IMR-90 (cell line): Measurements from ENCODE around the gene GRIN2A. TPM values are rescaled to one million over a fixed set of nuclear protein-coding genes. Genes with fewer than 3 reads are reported as not detected.

Experiments used
- ATAC-seq: fragments of 200-7000 bp; cut with Tn5 transposase; 2 replicates; pipeline ENCODE4 v1.9.1; 2020; ENCODE audit warnings: low read depth, mild to moderate bottlenecking, moderate library complexity
- BruUV-seq: library from RNA; stranded (reverse); fragments of 400-500 nt; replicated peaks from 2 replicates; lab custom pipeline; 2021; lab: Mats Ljungman, UMichigan
- CTCF ChIA-PET: fragments of 300-600 bp; formaldehyde crosslinking; extraction: SDS; loops from one replicate; lab custom pipeline; 2021; ENCODE audit warnings: antibody characterized with exemption; lab: Yijun Ruan, JAX
- POLR2A ChIA-PET: fragments of 300-600 bp; sonication (Branson Sonifier 250); formaldehyde crosslinking; loops from one replicate; lab custom pipeline; 2022; ENCODE audit warnings: antibody characterized with exemption; ENCODE audit not compliant: unreplicated experiment; lab: Charles Lee
- DNase-seq: peaks from one replicate; pipeline ENCODE4 v3.0.0; 2013
- H2AFZ ChIP-seq: replicated peaks from 2 replicates; pipeline ENCODE3; 2013; ENCODE audit warnings: low read length, mild to moderate bottlenecking; ENCODE audit not compliant: poor library complexity
- H2AK5ac ChIP-seq: 2 replicates; pipeline ENCODE4 v1.6.1; 2013; ENCODE audit warnings: low read depth, low read length, inconsistent platforms
- H2AK9ac ChIP-seq: replicated peaks from 2 replicates; pipeline ENCODE3; 2013; ENCODE audit warnings: mild to moderate bottlenecking, low read depth, low read length, moderate library complexity; ENCODE audit not compliant: poor library complexity
- H2BK120ac ChIP-seq: 2 replicates; pipeline ENCODE4 v1.6.1; 2013; ENCODE audit warnings: low read depth, low read length, inconsistent platforms
- H2BK15ac ChIP-seq: 3 replicates; pipeline ENCODE4 v1.6.1; 2013; ENCODE audit warnings: low read depth, low read length, inconsistent platforms
- H2BK20ac ChIP-seq: 2 replicates; pipeline ENCODE4 v1.6.1; 2013; ENCODE audit warnings: low read depth, mild to moderate bottlenecking, inconsistent platforms, low read length, moderate library complexity
- H2BK5ac ChIP-seq: 2 replicates; pipeline ENCODE4 v1.6.1; 2013; ENCODE audit warnings: mild to moderate bottlenecking, low read depth, low read length, inconsistent platforms; ENCODE audit not compliant: poor library complexity, severe bottlenecking
- H3K14ac ChIP-seq: replicated peaks from 2 replicates; pipeline ENCODE4 v1.6.1; 2013; ENCODE audit warnings: low read depth, low read length, inconsistent platforms
- H3K18ac ChIP-seq: 2 replicates; pipeline ENCODE4 v1.6.1; 2013; ENCODE audit warnings: low read depth, low read length, control low read depth
- H3K23ac ChIP-seq: 2 replicates; pipeline ENCODE4 v1.6.1; 2013; ENCODE audit warnings: low read depth, low read length, inconsistent platforms
- H3K27ac ChIP-seq: 2 replicates; pipeline ENCODE4 v1.5.1; 2013; ENCODE audit warnings: mild to moderate bottlenecking, control low read depth, low read length; ENCODE audit not compliant: insufficient read depth
- H3K27me3 ChIP-seq: 2 replicates; pipeline ENCODE4 v1.6.1; 2013; ENCODE audit warnings: low read length; ENCODE audit not compliant: control insufficient read depth, insufficient read depth
- H3K36me3 ChIP-seq: 2 replicates; pipeline ENCODE4 v1.6.1; 2013; ENCODE audit warnings: low read length, mixed read lengths; ENCODE audit not compliant: control insufficient read depth, insufficient read depth
- H3K4ac ChIP-seq: 2 replicates; pipeline ENCODE4 v1.6.1; 2013; ENCODE audit warnings: low read depth, low read length, inconsistent platforms
- H3K4me1 ChIP-seq: 2 replicates; pipeline ENCODE4 v1.6.1; 2013; ENCODE audit warnings: low read length, mixed read lengths; ENCODE audit not compliant: control insufficient read depth, insufficient read depth
- H3K4me2 ChIP-seq: 2 replicates; pipeline ENCODE4 v1.6.1; 2013; ENCODE audit warnings: low read depth, mild to moderate bottlenecking, control low read depth, low read length, moderate library complexity
- H3K4me3 ChIP-seq: 2 replicates; pipeline ENCODE4 v1.5.1; 2013; ENCODE audit warnings: low read depth, mild to moderate bottlenecking, control low read depth, low read length, moderate library complexity; ENCODE audit not compliant: insufficient read depth
- H3K56ac ChIP-seq: 2 replicates; pipeline ENCODE4 v1.6.1; 2013; ENCODE audit warnings: low read length, inconsistent platforms; ENCODE audit not compliant: insufficient read depth; ENCODE audit errors: extremely low read depth
- H3K79me1 ChIP-seq, 2 experiments: 2 replicates each; pipeline ENCODE4 v1.6.1; 2013; ENCODE audit warnings: low read length in 2 of 2, inconsistent platforms in 1 of 2, low read depth in 1 of 2
- H3K9ac ChIP-seq: 2 replicates; pipeline ENCODE4 v1.6.1; 2013; ENCODE audit warnings: low read depth, low read length, control low read depth
- H3K9me1 ChIP-seq: 2 replicates; pipeline ENCODE4 v1.6.1; 2013; ENCODE audit warnings: low read length, inconsistent platforms; ENCODE audit not compliant: insufficient read depth
- H3K9me3 ChIP-seq: 2 replicates; pipeline ENCODE4 v1.6.1; 2013; ENCODE audit warnings: low read length; ENCODE audit not compliant: control insufficient read depth, insufficient read depth
- H4K20me1 ChIP-seq: 2 replicates; pipeline ENCODE4 v1.6.1; 2013; ENCODE audit warnings: low read length, inconsistent platforms; ENCODE audit not compliant: insufficient read depth
- H4K5ac ChIP-seq: 2 replicates; pipeline ENCODE4 v1.6.1; 2013; ENCODE audit warnings: mild to moderate bottlenecking, low read depth, low read length, control low read depth
- H4K8ac ChIP-seq, 2 experiments: 2 replicates each; pipeline ENCODE4 v1.6.1; 2013; ENCODE audit warnings: low read depth in 2 of 2, low read length in 2 of 2, control low read depth in 1 of 2, inconsistent platforms in 1 of 2
- H4K91ac ChIP-seq: 2 replicates; pipeline ENCODE4 v1.6.1; 2013; ENCODE audit warnings: low read depth, low read length, inconsistent platforms; ENCODE audit not compliant: insufficient read depth
- BHLHE40 ChIP-seq: fragments of 150-350 bp; IDR thresholded peaks from 2 replicates; pipeline ENCODE4 v1.6.1; 2016; ENCODE audit warnings: mild to moderate bottlenecking, low read depth, low read length
- CEBPB ChIP-seq: IDR thresholded peaks from 2 replicates; pipeline ENCODE4 v1.6.1; 2012; ENCODE audit warnings: low read depth, low read length, improper control_type of control experiment
- CHD1 ChIP-seq: IDR thresholded peaks from 2 replicates; pipeline ENCODE4 v1.6.1; 2012; ENCODE audit warnings: low read depth, low read length, improper control_type of control experiment
- CTCF ChIP-seq: conservative IDR thresholded peaks from 2 replicates; pipeline ENCODE4 v1.5.1; 2012; ENCODE audit warnings: mild to moderate bottlenecking, low read depth, low read length, improper control_type of control experiment
- ELK1 ChIP-seq: fragments of 150-350 bp; IDR thresholded peaks from 2 replicates; pipeline ENCODE4 v1.6.1; 2016; ENCODE audit warnings: low read depth, mild to moderate bottlenecking, low read length, moderate library complexity, borderline replicate concordance
- FOS ChIP-seq: fragments of 150-350 bp; IDR thresholded peaks from 2 replicates; pipeline ENCODE4 v1.6.1; 2016; ENCODE audit warnings: low read depth, low read length
- MAFK ChIP-seq: IDR thresholded peaks from 2 replicates; pipeline ENCODE4 v1.6.1; 2012; ENCODE audit warnings: low read depth, low read length, improper control_type of control experiment
- MAZ ChIP-seq: IDR thresholded peaks from 2 replicates; pipeline ENCODE4 v1.6.1; 2012; ENCODE audit warnings: low read depth, mild to moderate bottlenecking, low read length, improper control_type of control experiment, moderate library complexity, borderline replicate concordance
- MXI1 ChIP-seq: IDR thresholded peaks from 2 replicates; pipeline ENCODE4 v1.6.1; 2012; ENCODE audit warnings: low read depth, mild to moderate bottlenecking, low read length, moderate library complexity, borderline replicate concordance
- NFE2L2 ChIP-seq: fragments of 150-350 bp; IDR thresholded peaks from 2 replicates; pipeline ENCODE4 v1.6.1; 2016; ENCODE audit warnings: low read depth, mild to moderate bottlenecking, low read length
- POLR2A ChIP-seq: IDR thresholded peaks from 2 replicates; pipeline ENCODE4 v1.6.1; 2012; ENCODE audit warnings: mild to moderate bottlenecking, low read depth, low read length
- RAD21 ChIP-seq: IDR thresholded peaks from 2 replicates; pipeline ENCODE4 v1.6.1; 2012; ENCODE audit warnings: low read length, improper control_type of control experiment
- RCOR1 ChIP-seq: IDR thresholded peaks from 2 replicates; pipeline ENCODE4 v1.6.1; 2012; ENCODE audit warnings: mild to moderate bottlenecking, low read length, improper control_type of control experiment; ENCODE audit not compliant: insufficient replicate concordance
- RFX5 ChIP-seq: IDR thresholded peaks from 2 replicates; pipeline ENCODE4 v1.8.0; 2012; ENCODE audit warnings: low read depth, mild to moderate bottlenecking, low read length, moderate library complexity
- SMC3 ChIP-seq: fragments of 150-350 bp; IDR thresholded peaks from 2 replicates; pipeline ENCODE4 v1.6.1; 2016; ENCODE audit warnings: low read depth, mild to moderate bottlenecking, antibody characterized with exemption, low read length, moderate library complexity
- USF2 ChIP-seq: fragments of 150-350 bp; IDR thresholded peaks from 2 replicates; pipeline ENCODE4 v1.6.1; 2017; ENCODE audit warnings: mild to moderate bottlenecking, antibody characterized with exemption, low read length, low read depth
- WGBS, 2 experiments: methylation state at CpG; one replicate each; pipeline versions ENCODE4 v1.1.5 to v1.1.7; 2013; ENCODE audit warnings: missing lambda C conversion rate in 2 of 2; ENCODE audit not compliant: insufficient read length in 1 of 2; ENCODE audit errors: extremely low coverage in 2 of 2; 5-methylcytosine and 5-hydroxymethylcytosine counted together
- dilution Hi-C: fragments of 300-500 bp; cut with HindIII; formaldehyde crosslinking; loops from one replicate; pipeline ENCODE4 v1.14.3; 2018; ENCODE audit warnings: low sequenced_read_pairs; ENCODE audit not compliant: unreplicated experiment
- in situ Hi-C: fragments of 300-500 bp; cut with MboI; formaldehyde crosslinking; loops from 3 replicates; pipeline ENCODE4 v1.14.3; 2019; ENCODE audit warnings: low sequenced_read_pairs, inconsistent platforms, mixed read lengths
- intact Hi-C: fragments of 100-400 bp; cut with micrococcal nuclease; formaldehyde crosslinking; loops from 2 replicates; pipeline ENCODE4 v1.10.0; 2022
- polyA plus RNA-seq, 3 experiments: library from polyadenylated mRNA; depleted of rRNA; stranded (reverse); fragments of >200 nt; gene quantifications; 2 replicates each; pipeline ENCODE4 v1.2.3, GENCODE V29; 2012; ENCODE audit warnings: low replicate concordance in 1 of 3
- total RNA-seq: library from RNA; depleted of rRNA; stranded (reverse); fragments of >200 nt; gene quantifications from 2 replicates; pipeline ENCODE4 v1.2.3, GENCODE V29; 2012

Gene GRIN2A
- total and polyA plus RNA-seq, 2 of the 4 experiments (the other 2 are of a cell fraction), result under 0.01 TPM; not detected in 1

GRCh38 chr16:9790199-9790598, 392.0 kb downstream of the GRIN2A start:
- dilution Hi-C loops (no loop called here), intact Hi-C loops (no loop called here), in situ Hi-C loops (no loop called here)
- Histone ChIP-seq H3K14ac (no peak overlapping the region), H3K27me3 (no peaks in the 10 kb centered on the region), H2AK5ac (no peak overlapping the region), H3K36me3 (no peaks in the 10 kb centered on the region), H3K4me1 (no peaks in the 10 kb centered on the region), H2BK120ac (no peak overlapping the region), H3K27ac (no peak overlapping the region), H2AK9ac (no peak overlapping the region), H2BK15ac (no peak overlapping the region), H3K9ac (no peak overlapping the region), H3K79me1 (no peaks in the 10 kb centered on the region), H3K18ac (no peak overlapping the region), H2AFZ (no peak overlapping the region), H4K5ac (no peak overlapping the region), H3K4ac (no peak overlapping the region), H2BK5ac (no peak overlapping the region), H3K56ac (no peak overlapping the region), H3K4me2 (no peak overlapping the region), H3K4me3 (no peak overlapping the region), H2BK20ac (no peak overlapping the region), H3K9me1 (no peaks in the 10 kb centered on the region), H4K20me1 (no peaks in the 10 kb centered on the region), H3K23ac (no peak overlapping the region), H4K91ac (no peak overlapping the region), H3K9me3 (peaks cover 12% of the 10 kb centered on the region), H4K8ac (no peak overlapping the region)
- no TSS peak for BruUV-seq
- DNase-seq (no peak), ATAC-seq (no peak)
- TF ChIP-seq FOS (no peak), CTCF (no peak), NFE2L2 (no peak), RAD21 (no peak), RFX5 (no peak), MAZ (no peak), USF2 (no peak), SMC3 (no peak), CHD1 (no peak), MAFK (no peak), RCOR1 (no peak), CEBPB (no peak), MXI1 (no peak), POLR2A (no peak), BHLHE40 (no peak), ELK1 (no peak)
- POLR2A ChIA-PET, result no interaction called here
- WGBS, 2 experiments, result no CpG with 5 or more reads among the region's 2 CpGs
- CTCF ChIA-PET, result no interaction called here
